Transverse colon (tissue), 4 donors: ENCODE data around the gene PLCXD1. TPM values are rescaled to one million over a fixed set of nuclear protein-coding genes. Genes with fewer than 3 reads are reported as not detected.

Experiments used
- DNase-seq: peaks from one replicate; pipeline ENCODE4 v3.0.0-alpha.2; 2019
- H3K27ac ChIP-seq, 4 donors: fragments of 200-600 bp; sonication (generic); 2 replicates each; pipeline ENCODE4 v1.5.1; 2016 to 2018; ENCODE audit warnings: inconsistent platforms in 4 of 4
- H3K27me3 ChIP-seq: fragments of 200-600 bp; sonication (generic); 2 replicates; pipeline ENCODE4 v1.5.1; 2017; ENCODE audit warnings: inconsistent platforms
- H3K36me3 ChIP-seq, 4 donors: fragments of 200-600 bp; sonication (generic); 2 replicates each; pipeline ENCODE4 v1.5.1; 2017 to 2019; ENCODE audit warnings: inconsistent platforms in 4 of 4
- H3K4me1 ChIP-seq, 4 donors: fragments of 200-600 bp; sonication (generic); 2 replicates each; pipeline ENCODE4 v1.5.1; 2017 to 2020; ENCODE audit warnings: inconsistent platforms in 4 of 4
- H3K4me3 ChIP-seq, 4 donors: fragments of 200-600 bp; sonication (generic); 1 replicate in 1 of 4; 2 replicates in 3 of 4; pipeline versions ENCODE4 v1.5.1 to v1.6.1; 2017 to 2019; ENCODE audit warnings: inconsistent platforms in 4 of 4
- H3K9me3 ChIP-seq, 2 donors: fragments of 200-600 bp; sonication (generic); 2 replicates each; pipeline ENCODE4 v1.5.1; 2017 to 2019; ENCODE audit warnings: inconsistent platforms in 2 of 2
- EP300 ChIP-seq: sonication (generic); formaldehyde crosslinking; IDR thresholded peaks from one replicate; pipeline ENCODE4 v1.6.1; 2017; ENCODE audit warnings: antibody characterized with exemption, low read depth
- POLR2A ChIP-seq: fragments of 450-650 bp; IDR thresholded peaks from one replicate; pipeline ENCODE4 v1.6.1; 2016; ENCODE audit warnings: antibody characterized with exemption, mild to moderate bottlenecking, moderate library complexity
- POLR2AphosphoS5 ChIP-seq, 3 donors: sonication (generic); formaldehyde crosslinking; IDR thresholded peaks; one replicate each; pipeline ENCODE4 v1.6.1; 2016; ENCODE audit warnings: antibody characterized with exemption in 3 of 3
- WGBS, 2 donors: methylation state at CpG; one replicate each; pipeline ENCODE4 v1.1.5; 2018; ENCODE audit warnings: low coverage in 1 of 2; 5-methylcytosine and 5-hydroxymethylcytosine counted together
- in situ Hi-C, 4 donors: fragments of 200-750 bp; cut with MboI; loops; one replicate each; pipeline versions ENCODE4 v1.15.0 to v1.15.1; 2017; ENCODE audit warnings: low sequenced_read_pairs in 3 of 4, low pct_ligation_motif_present in 1 of 4, low pct_unique_long_range_greater_than_20kb in 1 of 4
- intact Hi-C: fragments of 100-400 bp; cut with DNase I; formaldehyde crosslinking; loops from one replicate; pipeline ENCODE4 v1.15.1; 2023; ENCODE audit warnings: low total_unique reads
- total RNA-seq, 4 donors: library from RNA; depleted of rRNA; stranded (reverse); fragments of >200 nt; gene quantifications; one replicate each; pipeline ENCODE4 v1.1.0, GENCODE V29; 2016
- TF ChIP-seq, protein P1 (sequence below), 5 experiments: fragments of 200-600 bp in 3 of 5; fragments of 450-650 bp in 2 of 5; sonication (generic) in 3 of 5; IDR thresholded peaks; 1 replicate in 2 of 5; 2 replicates in 3 of 5; pipeline ENCODE4 v1.5.1; 2016 to 2017; ENCODE audit warnings: antibody characterized with exemption in 5 of 5, inconsistent platforms in 3 of 5, mild to moderate bottlenecking in 2 of 5, moderate library complexity in 1 of 5

PLCXD1 gene
- total RNA-seq, 4 donors from 2014 or later: 3.8 to 21.3 (median 13.8) TPM

DNA sequence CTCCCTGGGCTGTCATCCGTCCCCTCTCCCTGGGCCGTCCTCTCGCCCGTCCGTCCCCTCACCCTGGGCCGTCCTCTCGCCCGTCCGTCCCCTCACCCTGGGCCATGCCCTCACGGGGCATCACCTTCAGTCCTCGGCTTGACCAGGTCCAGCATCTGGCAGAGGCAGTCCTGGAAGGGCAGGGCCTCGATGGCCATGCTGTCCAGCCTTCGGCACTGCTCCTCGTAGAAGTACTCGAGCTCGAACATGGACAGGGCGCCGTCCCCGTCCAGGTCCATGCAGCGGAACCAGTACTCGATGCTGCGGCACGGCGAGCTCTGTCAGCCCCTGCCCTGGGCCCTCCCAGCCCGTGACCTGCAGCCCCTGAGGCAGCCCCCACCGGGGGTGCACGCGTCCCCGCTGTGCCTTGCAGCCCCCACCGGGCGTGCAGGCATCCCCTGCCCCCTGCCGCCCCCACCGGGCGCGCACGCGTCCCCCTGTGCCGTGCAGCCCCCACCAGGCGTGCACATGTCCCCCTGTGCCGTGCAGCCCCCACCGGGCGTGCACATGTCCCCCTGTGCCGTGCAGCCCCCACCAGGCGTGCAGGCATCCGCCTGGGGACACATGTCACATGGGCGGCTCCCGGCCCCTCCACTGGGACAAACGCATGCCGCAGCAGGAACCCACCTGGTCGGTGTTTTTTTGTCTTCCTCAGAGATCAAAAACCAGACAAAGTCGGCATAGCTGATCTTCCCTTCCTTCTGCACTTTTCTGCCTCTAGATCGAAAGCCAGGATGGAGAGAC is 59.7 kb downstream of the PLCXD1 start:
- WGBS, 2 donors: 96 to 100% methylated on average over 1 to 48 of the region's 52 CpGs
- intact Hi-C loops: no loop called here
- Histone ChIP-seq H3K4me1 (no peaks in the 10 kb centered on the region), H3K27me3 (no peaks in the 10 kb centered on the region), H3K4me3 (no peak overlapping the region), H3K27ac (no peak overlapping the region), H3K36me3 (no peaks in the 10 kb centered on the region), H3K9me3 (no peaks in the 10 kb centered on the region)
- DNase-seq: no peak
- TF ChIP-seq, protein P1, sequence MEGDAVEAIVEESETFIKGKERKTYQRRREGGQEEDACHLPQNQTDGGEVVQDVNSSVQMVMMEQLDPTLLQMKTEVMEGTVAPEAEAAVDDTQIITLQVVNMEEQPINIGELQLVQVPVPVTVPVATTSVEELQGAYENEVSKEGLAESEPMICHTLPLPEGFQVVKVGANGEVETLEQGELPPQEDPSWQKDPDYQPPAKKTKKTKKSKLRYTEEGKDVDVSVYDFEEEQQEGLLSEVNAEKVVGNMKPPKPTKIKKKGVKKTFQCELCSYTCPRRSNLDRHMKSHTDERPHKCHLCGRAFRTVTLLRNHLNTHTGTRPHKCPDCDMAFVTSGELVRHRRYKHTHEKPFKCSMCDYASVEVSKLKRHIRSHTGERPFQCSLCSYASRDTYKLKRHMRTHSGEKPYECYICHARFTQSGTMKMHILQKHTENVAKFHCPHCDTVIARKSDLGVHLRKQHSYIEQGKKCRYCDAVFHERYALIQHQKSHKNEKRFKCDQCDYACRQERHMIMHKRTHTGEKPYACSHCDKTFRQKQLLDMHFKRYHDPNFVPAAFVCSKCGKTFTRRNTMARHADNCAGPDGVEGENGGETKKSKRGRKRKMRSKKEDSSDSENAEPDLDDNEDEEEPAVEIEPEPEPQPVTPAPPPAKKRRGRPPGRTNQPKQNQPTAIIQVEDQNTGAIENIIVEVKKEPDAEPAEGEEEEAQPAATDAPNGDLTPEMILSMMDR (IDR thresholded peaks at IDR 0.05): no peak
- no peak for TF ChIP-seq POLR2AphosphoS5 (IDR thresholded peaks at IDR 0.05)
- no peak for TF ChIP-seq EP300
- TF ChIP-seq POLR2A: no peak
- in situ Hi-C loops: no loop called here

DNA sequence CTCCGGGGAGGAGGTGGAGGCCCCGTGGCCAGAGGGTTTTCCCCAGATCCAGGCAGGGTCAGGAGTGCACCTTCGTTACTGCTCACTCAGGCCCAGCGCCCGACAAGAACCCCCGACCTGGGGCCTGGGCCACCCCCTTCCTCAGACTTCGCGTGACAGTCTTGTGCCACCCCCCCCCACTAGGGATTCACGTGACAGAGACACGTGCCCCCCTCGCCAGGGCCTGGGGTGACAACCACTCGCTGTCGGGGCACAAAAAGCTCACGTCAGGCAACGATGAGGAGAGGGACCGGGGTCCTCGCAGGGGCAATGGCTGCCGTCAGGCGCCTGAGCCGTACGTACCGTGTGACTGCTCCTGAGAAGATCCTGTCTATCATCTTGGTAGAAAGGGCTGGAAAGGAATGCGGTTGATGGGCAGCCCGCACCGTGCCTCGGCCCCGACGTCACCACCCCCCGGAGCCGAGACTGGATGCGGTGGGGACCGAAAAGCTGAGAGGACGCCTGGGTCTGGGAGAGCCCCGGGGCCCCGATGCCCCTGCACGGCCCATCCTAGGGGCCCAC is 60.4 kb downstream of the PLCXD1 start:
- Histone ChIP-seq H3K27me3 (no peaks in the 10 kb centered on the region), H3K36me3 (no peaks in the 10 kb centered on the region), H3K4me3 (no peak overlapping the region), H3K27ac (no peak overlapping the region), H3K4me1 (no peaks in the 10 kb centered on the region), H3K9me3 (no peaks in the 10 kb centered on the region)
- no peak for DNase-seq
- in situ Hi-C loops (no loop called here), intact Hi-C loops (no loop called here)
- TF ChIP-seq POLR2A: no peak
- WGBS, 2 donors: 96% methylated on average over 32 of the region's 36 CpGs; no CpG with 5 or more reads in 1 of the 2 donors

DNA sequence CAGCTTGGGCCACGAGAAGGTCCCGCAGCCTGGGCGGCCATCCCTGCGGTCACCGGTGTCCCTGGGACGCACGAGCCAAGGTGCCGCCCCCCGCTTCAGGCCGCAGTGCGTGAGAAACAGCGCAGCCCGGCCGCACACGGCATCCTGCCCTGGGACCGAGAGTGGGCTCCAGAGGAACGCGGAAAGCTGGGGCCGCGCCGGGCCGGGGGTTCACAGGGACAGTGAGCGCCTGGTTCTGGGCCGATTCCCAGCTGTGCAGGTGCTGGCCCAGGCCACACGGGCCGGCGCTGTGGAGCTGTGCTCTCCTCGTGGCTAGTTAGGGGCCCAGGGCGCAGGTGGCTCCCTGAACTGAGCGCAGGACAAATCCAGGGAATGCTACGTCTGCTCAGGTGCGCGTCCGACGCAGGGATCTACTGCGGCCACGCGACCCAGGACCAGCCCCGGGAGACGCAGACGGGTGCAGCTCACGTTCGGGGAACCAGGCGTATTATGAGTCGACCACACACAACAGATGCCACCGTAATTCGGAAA is 63.3 kb downstream of the PLCXD1 start:
- intact Hi-C loops: no loop called here

DNA sequence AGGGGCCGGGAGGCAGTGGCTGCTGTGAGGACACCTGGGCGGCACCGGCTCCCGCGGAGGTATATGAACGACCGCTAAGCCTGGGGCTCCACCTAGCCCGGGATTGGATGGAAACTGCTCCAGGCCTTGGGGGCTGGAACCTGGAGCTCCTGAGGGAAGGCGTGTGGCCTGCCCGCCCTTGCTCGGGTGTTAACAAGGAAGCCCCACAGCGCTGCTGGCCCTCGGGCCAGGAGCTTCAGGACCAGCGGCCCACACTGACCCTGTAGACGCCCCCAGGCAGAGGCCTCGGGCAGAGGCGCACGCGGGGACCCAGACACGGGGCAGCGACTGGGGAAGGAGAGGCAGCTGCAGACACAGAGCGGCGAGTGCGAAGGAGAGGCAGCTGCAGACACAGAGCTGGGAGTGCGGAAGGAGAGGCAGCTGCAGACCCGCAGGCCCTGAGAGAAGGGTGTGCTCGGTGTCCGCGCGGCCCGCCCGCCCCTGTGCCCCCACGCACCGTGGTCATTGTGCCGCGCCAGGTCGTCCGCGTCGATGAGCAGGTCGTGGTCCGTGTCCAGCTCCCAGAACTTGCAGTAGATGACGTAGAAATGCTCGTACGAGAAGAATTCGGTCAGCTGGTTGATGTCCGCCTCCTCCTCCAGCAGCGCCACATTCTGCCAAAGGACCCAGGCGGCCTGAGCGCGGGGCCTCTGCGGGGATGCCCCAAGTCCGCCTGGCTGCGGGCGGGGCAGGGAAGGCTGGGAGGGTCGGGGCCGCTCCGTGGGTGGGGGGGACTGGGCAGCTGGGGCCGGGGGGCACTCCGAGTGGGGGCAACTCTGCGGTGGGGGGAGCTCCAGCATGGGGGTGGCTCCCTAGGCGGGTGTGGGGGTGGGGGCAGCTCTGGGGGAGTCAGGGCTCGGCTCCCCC is 64.1 kb downstream of the PLCXD1 start:
- no peaks in the 10 kb centered on the region for H3K36me3 ChIP-seq
- WGBS, 2 donors: 95 to 100% methylated on average over 1 to 49 of the region's 63 CpGs
- H3K9me3 ChIP-seq: no peaks in the 10 kb centered on the region
- TF ChIP-seq, protein P1 (IDR thresholded peaks at IDR 0.05): no peak
- TF ChIP-seq EP300 (no peak), POLR2AphosphoS5 (IDR thresholded peaks at IDR 0.05) (no peak), POLR2A (no peak)
- H3K4me3 ChIP-seq: no peak overlapping the region
- DNase-seq: no peak
- no peaks in the 10 kb centered on the region for H3K4me1 ChIP-seq
- in situ Hi-C loops (no loop called here), intact Hi-C loops (no loop called here)
- H3K27me3 ChIP-seq: no peaks in the 10 kb centered on the region
- no peak overlapping the region for H3K27ac ChIP-seq

More for the DNA sequence above, 63.3 kb downstream of the PLCXD1 start:
- Histone ChIP-seq H3K9me3 (no peaks in the 10 kb centered on the region), H3K27ac (no peak overlapping the region), H3K4me3 (no peak overlapping the region), H3K36me3 (no peaks in the 10 kb centered on the region), H3K27me3 (no peaks in the 10 kb centered on the region), H3K4me1 (no peaks in the 10 kb centered on the region)
- TF ChIP-seq, protein P1 (IDR thresholded peaks at IDR 0.05): no peak
- TF ChIP-seq POLR2A: no peak
- no peak for TF ChIP-seq POLR2AphosphoS5 (IDR thresholded peaks at IDR 0.05)
- no peak for TF ChIP-seq EP300
- in situ Hi-C loops: no loop called here
- DNase-seq: no peak
- 98 to 100% methylated on average over 5 to 44 of the region's 47 CpGs for WGBS, 2 donors
